IMR-90 (cell line): Measurements from ENCODE around the gene NHEJ1. TPM values are rescaled to one million over a fixed set of nuclear protein-coding genes. Genes with fewer than 3 reads are reported as not detected.

Experiments
- ATAC-seq: fragments of 200-7000 bp; cut with Tn5 transposase; 2 replicates; pipeline ENCODE4 v1.9.1; 2020; ENCODE audit warnings: low read depth, mild to moderate bottlenecking, moderate library complexity
- BruUV-seq: library from RNA; stranded (reverse); fragments of 400-500 nt; replicated peaks from 2 replicates; lab custom pipeline; 2021; lab: Mats Ljungman, UMichigan
- CTCF ChIA-PET: fragments of 300-600 bp; formaldehyde crosslinking; extraction: SDS; loops from one replicate; lab custom pipeline; 2021; ENCODE audit warnings: antibody characterized with exemption; lab: Yijun Ruan, JAX
- POLR2A ChIA-PET: fragments of 300-600 bp; sonication (Branson Sonifier 250); formaldehyde crosslinking; loops from one replicate; lab custom pipeline; 2022; ENCODE audit warnings: antibody characterized with exemption; ENCODE audit not compliant: unreplicated experiment; lab: Charles Lee
- DNase-seq: peaks from one replicate; pipeline ENCODE4 v3.0.0; 2013
- H2AFZ ChIP-seq: replicated peaks from 2 replicates; pipeline ENCODE3; 2013; ENCODE audit warnings: low read length, mild to moderate bottlenecking; ENCODE audit not compliant: poor library complexity
- H2AK5ac ChIP-seq: 2 replicates; pipeline ENCODE4 v1.6.1; 2013; ENCODE audit warnings: low read depth, low read length, inconsistent platforms
- H2AK9ac ChIP-seq: replicated peaks from 2 replicates; pipeline ENCODE3; 2013; ENCODE audit warnings: mild to moderate bottlenecking, low read depth, low read length, moderate library complexity; ENCODE audit not compliant: poor library complexity
- H2BK120ac ChIP-seq: 2 replicates; pipeline ENCODE4 v1.6.1; 2013; ENCODE audit warnings: low read depth, low read length, inconsistent platforms
- H2BK15ac ChIP-seq: 3 replicates; pipeline ENCODE4 v1.6.1; 2013; ENCODE audit warnings: low read depth, low read length, inconsistent platforms
- H2BK20ac ChIP-seq: 2 replicates; pipeline ENCODE4 v1.6.1; 2013; ENCODE audit warnings: low read depth, mild to moderate bottlenecking, inconsistent platforms, low read length, moderate library complexity
- H2BK5ac ChIP-seq: 2 replicates; pipeline ENCODE4 v1.6.1; 2013; ENCODE audit warnings: mild to moderate bottlenecking, low read depth, low read length, inconsistent platforms; ENCODE audit not compliant: poor library complexity, severe bottlenecking
- H3K14ac ChIP-seq: replicated peaks from 2 replicates; pipeline ENCODE4 v1.6.1; 2013; ENCODE audit warnings: low read depth, low read length, inconsistent platforms
- H3K18ac ChIP-seq: 2 replicates; pipeline ENCODE4 v1.6.1; 2013; ENCODE audit warnings: low read depth, low read length, control low read depth
- H3K23ac ChIP-seq: 2 replicates; pipeline ENCODE4 v1.6.1; 2013; ENCODE audit warnings: low read depth, low read length, inconsistent platforms
- H3K27ac ChIP-seq: 2 replicates; pipeline ENCODE4 v1.5.1; 2013; ENCODE audit warnings: mild to moderate bottlenecking, control low read depth, low read length; ENCODE audit not compliant: insufficient read depth
- H3K27me3 ChIP-seq: 2 replicates; pipeline ENCODE4 v1.6.1; 2013; ENCODE audit warnings: low read length; ENCODE audit not compliant: control insufficient read depth, insufficient read depth
- H3K36me3 ChIP-seq: 2 replicates; pipeline ENCODE4 v1.6.1; 2013; ENCODE audit warnings: low read length, mixed read lengths; ENCODE audit not compliant: control insufficient read depth, insufficient read depth
- H3K4ac ChIP-seq: 2 replicates; pipeline ENCODE4 v1.6.1; 2013; ENCODE audit warnings: low read depth, low read length, inconsistent platforms
- H3K4me1 ChIP-seq: 2 replicates; pipeline ENCODE4 v1.6.1; 2013; ENCODE audit warnings: low read length, mixed read lengths; ENCODE audit not compliant: control insufficient read depth, insufficient read depth
- H3K4me2 ChIP-seq: 2 replicates; pipeline ENCODE4 v1.6.1; 2013; ENCODE audit warnings: low read depth, mild to moderate bottlenecking, control low read depth, low read length, moderate library complexity
- H3K4me3 ChIP-seq: 2 replicates; pipeline ENCODE4 v1.5.1; 2013; ENCODE audit warnings: low read depth, mild to moderate bottlenecking, control low read depth, low read length, moderate library complexity; ENCODE audit not compliant: insufficient read depth
- H3K56ac ChIP-seq: 2 replicates; pipeline ENCODE4 v1.6.1; 2013; ENCODE audit warnings: low read length, inconsistent platforms; ENCODE audit not compliant: insufficient read depth; ENCODE audit errors: extremely low read depth
- H3K79me1 ChIP-seq, 2 experiments: 2 replicates each; pipeline ENCODE4 v1.6.1; 2013; ENCODE audit warnings: low read length in 2 of 2, inconsistent platforms in 1 of 2, low read depth in 1 of 2
- H3K9ac ChIP-seq: 2 replicates; pipeline ENCODE4 v1.6.1; 2013; ENCODE audit warnings: low read depth, low read length, control low read depth
- H3K9me1 ChIP-seq: 2 replicates; pipeline ENCODE4 v1.6.1; 2013; ENCODE audit warnings: low read length, inconsistent platforms; ENCODE audit not compliant: insufficient read depth
- H3K9me3 ChIP-seq: 2 replicates; pipeline ENCODE4 v1.6.1; 2013; ENCODE audit warnings: low read length; ENCODE audit not compliant: control insufficient read depth, insufficient read depth
- H4K20me1 ChIP-seq: 2 replicates; pipeline ENCODE4 v1.6.1; 2013; ENCODE audit warnings: low read length, inconsistent platforms; ENCODE audit not compliant: insufficient read depth
- H4K5ac ChIP-seq: 2 replicates; pipeline ENCODE4 v1.6.1; 2013; ENCODE audit warnings: mild to moderate bottlenecking, low read depth, low read length, control low read depth
- H4K8ac ChIP-seq, 2 experiments: 2 replicates each; pipeline ENCODE4 v1.6.1; 2013; ENCODE audit warnings: low read depth in 2 of 2, low read length in 2 of 2, control low read depth in 1 of 2, inconsistent platforms in 1 of 2
- H4K91ac ChIP-seq: 2 replicates; pipeline ENCODE4 v1.6.1; 2013; ENCODE audit warnings: low read depth, low read length, inconsistent platforms; ENCODE audit not compliant: insufficient read depth
- BHLHE40 ChIP-seq: fragments of 150-350 bp; IDR thresholded peaks from 2 replicates; pipeline ENCODE4 v1.6.1; 2016; ENCODE audit warnings: mild to moderate bottlenecking, low read depth, low read length
- CHD1 ChIP-seq: IDR thresholded peaks from 2 replicates; pipeline ENCODE4 v1.6.1; 2012; ENCODE audit warnings: low read depth, low read length, improper control_type of control experiment
- CTCF ChIP-seq: conservative IDR thresholded peaks from 2 replicates; pipeline ENCODE4 v1.5.1; 2012; ENCODE audit warnings: mild to moderate bottlenecking, low read depth, low read length, improper control_type of control experiment
- ELK1 ChIP-seq: fragments of 150-350 bp; IDR thresholded peaks from 2 replicates; pipeline ENCODE4 v1.6.1; 2016; ENCODE audit warnings: low read depth, mild to moderate bottlenecking, low read length, moderate library complexity, borderline replicate concordance
- FOS ChIP-seq: fragments of 150-350 bp; IDR thresholded peaks from 2 replicates; pipeline ENCODE4 v1.6.1; 2016; ENCODE audit warnings: low read depth, low read length
- MAFK ChIP-seq: IDR thresholded peaks from 2 replicates; pipeline ENCODE4 v1.6.1; 2012; ENCODE audit warnings: low read depth, low read length, improper control_type of control experiment
- MAZ ChIP-seq: IDR thresholded peaks from 2 replicates; pipeline ENCODE4 v1.6.1; 2012; ENCODE audit warnings: low read depth, mild to moderate bottlenecking, low read length, improper control_type of control experiment, moderate library complexity, borderline replicate concordance
- NFE2L2 ChIP-seq: fragments of 150-350 bp; IDR thresholded peaks from 2 replicates; pipeline ENCODE4 v1.6.1; 2016; ENCODE audit warnings: low read depth, mild to moderate bottlenecking, low read length
- POLR2A ChIP-seq: IDR thresholded peaks from 2 replicates; pipeline ENCODE4 v1.6.1; 2012; ENCODE audit warnings: mild to moderate bottlenecking, low read depth, low read length
- RAD21 ChIP-seq: IDR thresholded peaks from 2 replicates; pipeline ENCODE4 v1.6.1; 2012; ENCODE audit warnings: low read length, improper control_type of control experiment
- RCOR1 ChIP-seq: IDR thresholded peaks from 2 replicates; pipeline ENCODE4 v1.6.1; 2012; ENCODE audit warnings: mild to moderate bottlenecking, low read length, improper control_type of control experiment; ENCODE audit not compliant: insufficient replicate concordance
- RFX5 ChIP-seq: IDR thresholded peaks from 2 replicates; pipeline ENCODE4 v1.8.0; 2012; ENCODE audit warnings: low read depth, mild to moderate bottlenecking, low read length, moderate library complexity
- SMC3 ChIP-seq: fragments of 150-350 bp; IDR thresholded peaks from 2 replicates; pipeline ENCODE4 v1.6.1; 2016; ENCODE audit warnings: low read depth, mild to moderate bottlenecking, antibody characterized with exemption, low read length, moderate library complexity
- WGBS, 2 experiments: methylation state at CpG; one replicate each; pipeline versions ENCODE4 v1.1.5 to v1.1.7; 2013; ENCODE audit warnings: missing lambda C conversion rate in 2 of 2; ENCODE audit not compliant: insufficient read length in 1 of 2; ENCODE audit errors: extremely low coverage in 2 of 2; 5-methylcytosine and 5-hydroxymethylcytosine counted together
- dilution Hi-C: fragments of 300-500 bp; cut with HindIII; formaldehyde crosslinking; loops from one replicate; pipeline ENCODE4 v1.14.3; 2018; ENCODE audit warnings: low sequenced_read_pairs; ENCODE audit not compliant: unreplicated experiment
- in situ Hi-C: fragments of 300-500 bp; cut with MboI; formaldehyde crosslinking; loops from 3 replicates; pipeline ENCODE4 v1.14.3; 2019; ENCODE audit warnings: low sequenced_read_pairs, inconsistent platforms, mixed read lengths
- intact Hi-C: fragments of 100-400 bp; cut with micrococcal nuclease; formaldehyde crosslinking; loops from 2 replicates; pipeline ENCODE4 v1.10.0; 2022
- polyA plus RNA-seq, 3 experiments: library from polyadenylated mRNA; depleted of rRNA; stranded (reverse); fragments of >200 nt; gene quantifications; 2 replicates each; pipeline ENCODE4 v1.2.3, GENCODE V29; 2012; ENCODE audit warnings: low replicate concordance in 1 of 3
- total RNA-seq: library from RNA; depleted of rRNA; stranded (reverse); fragments of >200 nt; gene quantifications from 2 replicates; pipeline ENCODE4 v1.2.3, GENCODE V29; 2012
- TF ChIP-seq, protein P1 (sequence below): fragments of 150-350 bp; IDR thresholded peaks from 2 replicates; pipeline ENCODE4 v1.6.1; 2017; ENCODE audit warnings: mild to moderate bottlenecking, antibody characterized with exemption, low read length, low read depth

NHEJ1 gene
- total and polyA plus RNA-seq, 2 of the 4 experiments (the other 2 are of a cell fraction), result 12.5 to 23.1 TPM

GRCh38 chr2:219056176-219056895 lies 104.3 kb downstream of the NHEJ1 start:
- H2AK5ac ChIP-seq, result no peak overlapping the region
- ATAC-seq, result no peak
- no peak for DNase-seq

More at GRCh38 chr2:219056176-219056895, 104.3 kb downstream of the NHEJ1 start:
- Histone ChIP-seq H2AK9ac (no peak overlapping the region), H3K4me2 (no peak overlapping the region), H3K27ac (no peak overlapping the region), H3K14ac (no peak overlapping the region), H3K56ac (no peak overlapping the region), H3K36me3 (no peaks in the 10 kb centered on the region), H3K9me3 (no peaks in the 10 kb centered on the region), H2BK120ac (no peak overlapping the region), H4K20me1 (no peaks in the 10 kb centered on the region), H3K79me1 (no peaks in the 10 kb centered on the region), H4K5ac (no peak overlapping the region), H3K18ac (no peak overlapping the region), H3K4me1 (peaks cover 6% of the 10 kb centered on the region; the same call in 1 of the 2 replicates), H3K4me3 (no peak overlapping the region), H2BK20ac (no peak overlapping the region), H3K9ac (no peak overlapping the region), H3K23ac (no peak overlapping the region), H3K9me1 (no peaks in the 10 kb centered on the region), H2AFZ (no peak overlapping the region), H3K27me3 (peaks cover 90% of the 10 kb centered on the region), H2BK5ac (no peak overlapping the region), H4K91ac (no peak overlapping the region), H2BK15ac (no peak overlapping the region), H4K8ac (no peak overlapping the region), H3K4ac (no peak overlapping the region)
- WGBS, 2 experiments, result 47% methylated on average over 6 of the region's 9 CpGs; no CpG with 5 or more reads in 1 of the 2 experiments
- TF ChIP-seq ELK1 (no peak), RAD21 (no peak), NFE2L2 (no peak), MAZ (no peak), SMC3 (no peak), RCOR1 (no peak), FOS (no peak), MAFK (no peak), RFX5 (no peak), CTCF (no peak), POLR2A (no peak), CHD1 (no peak), BHLHE40 (no peak)
- TF ChIP-seq, protein P1, sequence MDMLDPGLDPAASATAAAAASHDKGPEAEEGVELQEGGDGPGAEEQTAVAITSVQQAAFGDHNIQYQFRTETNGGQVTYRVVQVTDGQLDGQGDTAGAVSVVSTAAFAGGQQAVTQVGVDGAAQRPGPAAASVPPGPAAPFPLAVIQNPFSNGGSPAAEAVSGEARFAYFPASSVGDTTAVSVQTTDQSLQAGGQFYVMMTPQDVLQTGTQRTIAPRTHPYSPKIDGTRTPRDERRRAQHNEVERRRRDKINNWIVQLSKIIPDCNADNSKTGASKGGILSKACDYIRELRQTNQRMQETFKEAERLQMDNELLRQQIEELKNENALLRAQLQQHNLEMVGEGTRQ, result no peak
- dilution Hi-C loops (no loop called here), intact Hi-C loops (loop anchor here (5.0 kb wide), 1 partner anchor 241 kb away; no protein-coding TSS in a partner anchor), in situ Hi-C loops (no loop called here)
- ChIA-PET POLR2A (no interaction called here), CTCF (interaction anchor here (1.0 kb wide), 1 partner anchor 63 kb away, joined by 3 read pairs; no protein-coding TSS in a partner anchor)
- BruUV-seq, result no TSS peak
